Fibroblast of mammary gland (primary cell): ENCODE data around the gene TOM1L2.

Source experiments
- DNase-seq: peaks from one replicate; pipeline ENCODE4 v3.0.0-alpha.2; 2010; ENCODE audit warnings: low read depth
- H3K4me3 ChIP-seq: 2 replicates; pipeline ENCODE4 v1.5.1; 2011; ENCODE audit warnings: low read depth, mild to moderate bottlenecking, low read length, moderate library complexity; ENCODE audit not compliant: control insufficient read depth
- CTCF ChIP-seq: conservative IDR thresholded peaks from 2 replicates; pipeline ENCODE4 v1.5.1; 2011; ENCODE audit warnings: low read depth, low read length, inconsistent platforms; ENCODE audit not compliant: control insufficient read depth, insufficient read depth

The TOM1L2 gene

GRCh38 chr17:17819561-17819995 lies 152.6 kb downstream of the TOM1L2 start:
- DNase-seq = peak; percentile 93
- TF ChIP-seq CTCF = no peak
- H3K4me3 ChIP-seq = no peak overlapping the region

- no peak for DNase-seq
- H3K4me3 ChIP-seq = no peak overlapping the region
- TF ChIP-seq CTCF = no peak
These were observed 153.1 kb downstream of the TOM1L2 start for GRCh38 chr17:17819111-17819510.

GRCh38 chr17:17818088-17818526 lies 154.1 kb downstream of the TOM1L2 start:
- DNase-seq = peak; percentile 65
- H3K4me3 ChIP-seq = no peak overlapping the region
- TF ChIP-seq CTCF = no peak

- no peak overlapping the region for H3K4me3 ChIP-seq
- no peak for DNase-seq
- no peak for TF ChIP-seq CTCF
These were observed 154.7 kb downstream of the TOM1L2 start for GRCh38 chr17:17817552-17817947.

GRCh38 chr17:17816831-17817551 lies 155.2 kb downstream of the TOM1L2 start:
- no peak for DNase-seq
- no peak overlapping the region for H3K4me3 ChIP-seq
- no peak for TF ChIP-seq CTCF

GRCh38 chr17:17816240-17816814 lies 155.9 kb downstream of the TOM1L2 start:
- DNase-seq = no peak
- no peak overlapping the region for H3K4me3 ChIP-seq
- TF ChIP-seq CTCF = no peak
